Left renal pelvis (tissue), 4 donors: ENCODE measurements around the gene PLCL1. TPM values are rescaled to one million over a fixed set of nuclear protein-coding genes. Genes with fewer than 3 reads are reported as not detected.

Source experiments
- DNase-seq, 4 donors: peaks; one replicate each; pipeline ENCODE4 v3.0.0-alpha.2; 2013; ENCODE audit warnings: low read depth in 4 of 4, low spot score in 3 of 4
- polyA plus RNA-seq, 4 donors: library from polyadenylated mRNA; unstranded; fragments of 120-200 nt; gene quantifications; one replicate each; pipeline ENCODE4 v1.2.1, GENCODE V29; 2013; ENCODE audit not compliant: insufficient read length in 4 of 4

The PLCL1 gene
- polyA plus RNA-seq, 4 donors, result 14.9 to 23.4 (median 18.3) TPM

- DNase-seq, result no peak
Observed at GRCh38 chr2:198098386-198098785, 294.0 kb downstream of the PLCL1 start.

- no peak for DNase-seq
Observed at GRCh38 chr2:198098918-198099317, 294.5 kb downstream of the PLCL1 start.

- DNase-seq, result no peak
Observed at GRCh38 chr2:198100346-198100745, 296.0 kb downstream of the PLCL1 start.

- DNase-seq, result no peak
Observed at GRCh38 chr2:198101688-198102087, 297.3 kb downstream of the PLCL1 start.

GRCh38 chr2:198102120-198102519 is 297.7 kb downstream of the PLCL1 start:
- DNase-seq, result no peak

- no peak for DNase-seq
Observed at GRCh38 chr2:198102856-198103255, 298.5 kb downstream of the PLCL1 start.

- DNase-seq, result no peak
Observed at GRCh38 chr2:198106621-198107385, 302.4 kb downstream of the PLCL1 start.

GRCh38 chr2:198113316-198113715 is 308.9 kb downstream of the PLCL1 start:
- no peak for DNase-seq

GRCh38 chr2:198114064-198114463 is 309.7 kb downstream of the PLCL1 start:
- no peak for DNase-seq

- DNase-seq, result no peak
Observed at GRCh38 chr2:198115201-198115600, 310.8 kb downstream of the PLCL1 start.

- DNase-seq, result peak in 1 of 4 donors; percentile 3
Observed at GRCh38 chr2:198116756-198117155, 312.4 kb downstream of the PLCL1 start.

GRCh38 chr2:198117406-198118041 is 313.1 kb downstream of the PLCL1 start:
- DNase-seq, result no peak

GRCh38 chr2:198127627-198128026 is 323.2 kb downstream of the PLCL1 start:
- DNase-seq, result peak in 3 of 4 donors; percentile 14 to 24 (median 21)

- no peak for DNase-seq
Observed at GRCh38 chr2:198129609-198130008, 325.2 kb downstream of the PLCL1 start.

- no peak for DNase-seq
Observed at GRCh38 chr2:198134293-198134955, 330.0 kb downstream of the PLCL1 start.

GRCh38 chr2:198135481-198135934 is 331.1 kb downstream of the PLCL1 start:
- no peak for DNase-seq

- no peak for DNase-seq
Observed at GRCh38 chr2:198136142-198136541, 331.7 kb downstream of the PLCL1 start.

GRCh38 chr2:198137733-198138132 is 333.3 kb downstream of the PLCL1 start:
- DNase-seq, result no peak

GRCh38 chr2:198141726-198142125 is 337.3 kb downstream of the PLCL1 start:
- DNase-seq, result no peak

- no peak for DNase-seq
Observed at GRCh38 chr2:198143156-198143555, 338.8 kb downstream of the PLCL1 start.

GRCh38 chr2:198143793-198144192 is 339.4 kb downstream of the PLCL1 start:
- DNase-seq, result no peak

- DNase-seq, result no peak
Observed at GRCh38 chr2:198144660-198145059, 340.3 kb downstream of the PLCL1 start.
